GM21528 (cell line): Measurements from ENCODE around the gene PSMG1.
A peak's percentile ranks its signal among the peaks of the same experiment; 100 is the strongest.

Experiments
- ATAC-seq: cut with Tn5 transposase; IDR thresholded peaks from one replicate; pipeline ENCODE4 v1.9.1; 2021; ENCODE audit warnings: mild to moderate bottlenecking, moderate library complexity; ENCODE audit not compliant: unreplicated experiment, low FRiP score

The PSMG1 gene

DNA sequence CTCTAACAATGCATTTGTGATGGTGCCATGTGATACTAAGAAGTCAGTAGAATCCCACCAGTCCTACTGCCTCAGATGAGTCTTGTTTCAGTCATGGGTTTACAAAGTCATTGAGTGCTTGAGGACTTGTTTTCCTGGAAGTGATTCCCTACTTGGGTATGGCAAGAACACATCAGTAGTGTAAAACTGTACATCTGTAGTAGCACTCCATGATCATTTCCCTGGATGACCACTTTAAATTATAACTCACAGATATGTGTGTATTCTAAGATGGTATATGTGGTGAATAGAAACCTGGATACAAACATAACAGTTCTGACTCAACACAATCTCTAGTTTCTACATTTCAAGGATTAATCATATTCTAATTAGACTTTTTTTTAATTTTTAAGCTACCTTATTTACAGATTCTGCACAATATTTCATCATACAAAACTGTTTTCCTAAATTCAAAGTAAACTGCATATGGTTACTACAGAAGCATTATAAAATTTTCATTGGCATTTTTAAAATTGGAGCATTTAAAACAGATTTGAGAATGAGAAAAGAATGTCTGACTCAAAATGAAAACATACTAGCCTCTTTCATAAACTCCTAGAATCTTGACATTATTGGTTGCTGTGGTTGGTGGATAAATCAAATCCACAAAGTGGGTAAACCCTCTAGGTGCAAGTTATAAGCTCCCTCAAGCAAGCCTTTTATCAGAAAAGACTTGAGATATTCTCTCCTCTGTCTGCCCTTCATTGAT lies 6.8 kb upstream of the PSMG1 start:
- no peak for ATAC-seq

- no peak for ATAC-seq
Measured at GRCh38 chr21:39188521-39189139, 5.4 kb upstream of the PSMG1 start.

GRCh38 chr21:39187141-39187540 lies 3.9 kb upstream of the PSMG1 start:
- ATAC-seq: no peak

DNA sequence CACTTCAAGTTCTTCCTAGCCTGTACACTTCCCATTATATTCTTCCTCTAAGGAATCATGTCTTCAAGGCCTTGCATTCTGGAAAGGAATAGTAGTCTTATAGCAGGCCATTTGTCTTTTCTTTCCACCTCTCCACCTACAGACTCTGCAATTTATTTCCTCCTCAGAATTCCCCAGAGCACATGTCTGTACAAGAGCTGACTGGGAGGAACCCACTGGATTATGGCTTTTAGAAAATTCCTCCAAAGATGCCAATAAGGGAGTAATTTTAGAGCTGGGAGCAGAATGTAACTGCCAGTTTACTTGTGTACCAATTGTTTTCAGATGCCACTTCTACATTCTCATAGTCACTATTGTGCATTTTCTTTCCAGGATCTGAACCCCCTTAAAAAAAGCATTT lies 3.4 kb upstream of the PSMG1 start:
- ATAC-seq: no peak

DNA sequence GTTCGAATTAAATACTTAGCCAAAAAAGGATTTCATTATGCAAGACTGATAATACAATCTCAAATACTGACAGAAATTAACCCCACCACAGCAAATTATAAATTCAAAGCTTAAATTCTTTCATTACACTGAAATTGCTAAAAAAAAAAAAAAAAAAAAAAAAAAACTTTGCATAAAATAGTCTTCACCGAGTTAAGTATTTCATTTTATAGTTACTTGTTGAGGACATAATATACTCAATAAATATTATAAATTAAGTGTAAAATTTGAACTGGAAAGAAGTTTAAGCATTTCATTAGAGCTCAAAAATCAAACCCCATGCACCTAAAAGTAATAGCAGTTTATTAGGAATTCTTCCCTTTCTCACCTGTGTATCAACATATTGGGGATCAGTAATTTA lies 1.9 kb upstream of the PSMG1 start:
- no peak for ATAC-seq

DNA sequence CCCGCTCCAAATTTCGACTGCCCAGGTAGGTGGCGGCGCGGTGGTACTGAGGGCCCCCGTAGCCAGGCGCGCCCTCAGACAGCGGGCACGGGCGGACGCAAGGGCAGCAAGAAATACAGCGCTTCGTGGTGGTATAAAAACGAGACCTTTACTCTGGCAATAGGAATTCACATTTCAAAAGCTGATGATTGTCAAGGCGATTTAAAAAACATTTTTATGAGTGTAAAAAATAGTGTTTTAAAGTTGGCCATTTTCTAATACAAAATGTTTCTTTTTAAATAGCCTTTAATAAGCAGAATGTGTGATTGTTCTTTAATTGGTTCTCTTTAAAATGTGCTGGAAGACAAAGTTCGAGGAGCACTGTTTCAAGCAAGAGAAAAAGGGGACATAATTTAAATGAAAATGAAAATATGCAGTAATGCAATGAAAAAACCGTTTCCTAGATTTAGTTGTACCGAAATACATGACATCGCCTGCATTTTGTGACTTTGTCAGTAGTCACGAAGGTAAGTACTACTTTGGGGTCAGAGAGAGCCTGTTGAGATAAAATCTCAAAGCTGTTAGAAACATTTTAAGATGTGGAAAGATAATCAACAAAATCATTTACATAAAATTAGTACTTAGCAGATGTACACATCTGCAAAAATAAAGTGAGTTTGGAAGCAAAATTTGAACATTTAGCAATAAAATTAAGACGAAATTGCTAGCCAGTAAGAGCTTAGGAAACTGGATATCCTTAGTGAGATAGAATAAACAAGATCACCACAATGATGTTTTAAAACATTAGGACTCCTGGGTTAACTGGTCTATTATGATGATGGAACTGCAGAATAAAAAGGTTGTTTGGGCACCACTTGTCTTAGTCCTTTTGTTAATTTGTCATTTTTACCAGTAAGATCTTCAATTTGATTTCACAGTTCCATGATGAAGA lies 1.1 kb upstream of the PSMG1 start:
- no peak for ATAC-seq

DNA sequence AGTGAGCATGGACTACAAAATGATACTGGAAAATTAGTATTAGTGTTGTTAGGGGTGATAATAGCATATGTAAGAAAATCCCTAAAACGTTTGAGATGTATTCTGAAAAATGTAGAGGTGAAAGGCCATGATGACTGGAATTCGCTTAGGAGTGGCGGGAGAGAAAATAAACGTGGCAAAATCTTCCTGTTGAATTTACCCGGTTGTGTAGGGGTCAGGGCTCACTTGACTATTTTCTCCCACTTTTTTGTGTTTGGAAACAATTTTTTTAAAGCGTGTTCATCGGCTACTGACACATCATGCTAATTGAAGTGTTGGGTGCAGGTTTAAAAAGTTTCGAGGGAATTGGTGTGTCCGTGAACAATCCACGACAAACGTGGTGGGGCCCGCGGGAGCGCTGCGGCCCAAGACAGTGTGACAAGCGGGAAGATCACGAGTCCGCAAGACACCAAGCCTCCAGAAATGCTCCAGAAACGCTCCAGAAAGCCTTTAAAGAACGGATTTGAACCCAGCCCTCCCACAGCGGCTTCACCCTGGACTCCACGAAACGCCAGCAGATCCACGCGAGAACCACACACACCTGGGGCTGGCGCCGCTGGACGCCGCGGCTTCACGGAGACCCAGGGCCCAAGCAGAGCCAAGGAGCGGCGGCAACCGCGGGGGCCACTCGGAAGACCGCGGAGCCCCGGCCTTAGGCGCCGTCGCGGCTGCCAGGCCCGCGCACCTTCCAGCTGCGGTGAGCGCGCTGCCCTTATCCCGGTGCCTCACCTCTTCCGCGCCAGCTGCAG lies 573 bp downstream of the PSMG1 start:
- ATAC-seq: peak; percentile 37

- no peak for ATAC-seq
Measured at GRCh38 chr21:39182016-39182415, 1.2 kb downstream of the PSMG1 start.

DNA sequence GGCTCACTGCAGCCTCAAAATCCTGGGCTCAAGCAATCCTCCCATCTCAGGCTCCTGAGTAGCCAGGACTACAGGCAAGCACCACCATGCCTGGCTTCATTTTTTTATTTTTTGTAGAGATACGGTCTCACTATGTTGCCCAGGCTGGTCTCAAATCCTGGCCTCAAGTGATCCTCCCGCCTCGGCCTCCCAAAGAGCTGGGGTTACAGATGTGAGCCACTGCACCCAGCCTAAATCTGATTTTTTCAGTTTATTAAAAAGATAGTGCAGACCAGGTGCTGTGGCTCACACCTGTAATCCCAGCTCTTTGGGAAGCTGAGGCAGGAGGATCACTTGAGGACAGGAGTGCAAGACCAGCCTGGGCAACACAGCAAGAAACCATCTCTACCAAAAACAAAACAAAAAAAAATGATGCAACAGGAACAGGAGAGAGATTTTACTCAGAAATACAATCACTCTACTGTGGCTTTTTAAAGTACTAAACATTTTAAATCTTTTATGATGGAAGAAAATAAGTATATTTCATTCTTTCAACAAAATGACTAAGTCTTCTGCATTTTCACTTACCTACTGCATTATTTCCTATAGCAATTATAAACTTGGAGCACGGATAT lies 1.9 kb downstream of the PSMG1 start:
- no peak for ATAC-seq

DNA sequence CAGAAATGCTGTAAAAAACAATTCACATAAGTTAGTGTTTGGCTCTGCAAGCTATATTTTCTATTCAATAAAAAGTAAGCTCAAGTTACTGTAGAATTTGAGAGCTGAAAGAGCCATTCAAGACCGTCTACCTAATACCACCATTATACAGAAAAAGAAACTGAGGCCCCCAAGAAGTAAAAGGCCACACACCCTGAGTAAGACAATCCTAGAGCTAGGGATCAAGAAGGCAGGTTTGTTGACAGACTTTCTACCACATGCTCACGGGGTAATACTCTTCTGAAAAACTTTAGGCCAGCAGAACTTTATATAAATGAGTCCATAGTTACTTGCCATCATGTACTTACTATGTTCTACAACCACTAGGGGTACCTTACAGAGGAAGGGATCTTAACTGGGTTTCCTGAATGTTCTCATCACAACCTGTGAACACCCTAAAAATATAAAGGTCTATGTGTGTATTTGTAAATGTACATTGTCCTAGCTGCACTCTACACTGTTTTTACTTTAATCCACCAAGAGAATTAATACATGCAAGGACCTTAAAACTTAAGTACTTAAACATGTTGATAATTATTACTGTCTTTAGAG lies 2.7 kb downstream of the PSMG1 start:
- no peak for ATAC-seq

- no peak for ATAC-seq
Measured at GRCh38 chr21:39178421-39178820, 4.8 kb downstream of the PSMG1 start.

DNA sequence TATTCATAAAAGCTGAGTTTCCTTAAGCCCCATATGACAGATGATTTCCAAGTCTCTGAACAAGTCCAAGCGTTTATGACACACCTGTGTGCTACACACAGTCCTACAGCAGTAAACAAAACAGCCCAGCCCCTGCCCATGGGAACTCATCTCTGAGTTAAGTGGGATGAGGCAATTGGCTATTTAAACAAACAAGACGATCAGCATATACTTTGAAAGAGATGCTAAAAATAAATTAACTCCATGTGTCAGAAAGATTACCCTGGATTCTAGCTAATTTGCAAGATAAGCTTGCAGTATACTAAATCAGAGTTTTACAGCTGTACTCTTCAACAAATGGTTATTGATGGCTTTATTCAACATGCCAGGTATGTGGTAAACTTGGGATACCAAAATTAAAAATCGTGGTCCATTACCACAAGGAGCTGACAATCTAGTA lies 7.0 kb downstream of the PSMG1 start:
- ATAC-seq: no peak

GRCh38 chr21:39175665-39176064 lies 7.6 kb downstream of the PSMG1 start:
- no peak for ATAC-seq

DNA sequence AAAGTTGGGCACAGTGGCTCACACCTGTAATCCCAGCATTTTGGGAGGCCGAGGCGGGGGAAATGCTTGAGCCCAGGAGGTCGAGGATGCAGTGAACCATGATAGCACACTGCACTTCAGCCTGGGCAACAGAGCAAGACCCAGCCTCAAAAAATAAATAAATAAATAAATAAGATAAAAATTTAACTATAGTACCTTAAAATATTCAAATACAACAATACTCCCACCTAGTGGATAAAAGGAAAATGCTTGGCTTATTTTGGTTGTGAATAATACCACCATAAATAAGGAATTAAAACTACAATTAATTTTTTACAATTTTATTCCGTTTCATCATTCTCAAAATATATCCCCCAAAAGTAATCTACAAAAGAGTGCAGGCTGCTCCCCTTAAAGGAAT lies 8.1 kb downstream of the PSMG1 start:
- no peak for ATAC-seq

GRCh38 chr21:39173716-39174680 lies 9.3 kb downstream of the PSMG1 start:
- no peak for ATAC-seq

- ATAC-seq: no peak
Measured at GRCh38 chr21:39169906-39170305, 13.3 kb downstream of the PSMG1 start.

GRCh38 chr21:39168800-39169199 lies 14.5 kb downstream of the PSMG1 start:
- no peak for ATAC-seq

GRCh38 chr21:39164523-39164922 lies 18.7 kb downstream of the PSMG1 start:
- ATAC-seq: no peak

GRCh38 chr21:39161064-39161463 lies 22.2 kb downstream of the PSMG1 start:
- no peak for ATAC-seq
